LNCaP clone FGC (cell line): Measurements from ENCODE around the gene MAPRE2.

Experiments used
- DNase-seq: peaks from one replicate; pipeline ENCODE4 v3.0.0-alpha.2; 2011; ENCODE audit warnings: low read depth
- H3K4me3 ChIP-seq: 2 replicates; pipeline ENCODE4 v1.5.1; 2011; ENCODE audit warnings: mild to moderate bottlenecking, low read depth, low read length, control low read depth
- TF ChIP-seq, protein P1 (sequence below): IDR thresholded peaks from 2 replicates; pipeline ENCODE4 v1.5.1; 2012; ENCODE audit warnings: mild to moderate bottlenecking; ENCODE audit not compliant: control insufficient read depth, insufficient read depth; ENCODE audit errors: extremely low read depth

MAPRE2 gene

DNA sequence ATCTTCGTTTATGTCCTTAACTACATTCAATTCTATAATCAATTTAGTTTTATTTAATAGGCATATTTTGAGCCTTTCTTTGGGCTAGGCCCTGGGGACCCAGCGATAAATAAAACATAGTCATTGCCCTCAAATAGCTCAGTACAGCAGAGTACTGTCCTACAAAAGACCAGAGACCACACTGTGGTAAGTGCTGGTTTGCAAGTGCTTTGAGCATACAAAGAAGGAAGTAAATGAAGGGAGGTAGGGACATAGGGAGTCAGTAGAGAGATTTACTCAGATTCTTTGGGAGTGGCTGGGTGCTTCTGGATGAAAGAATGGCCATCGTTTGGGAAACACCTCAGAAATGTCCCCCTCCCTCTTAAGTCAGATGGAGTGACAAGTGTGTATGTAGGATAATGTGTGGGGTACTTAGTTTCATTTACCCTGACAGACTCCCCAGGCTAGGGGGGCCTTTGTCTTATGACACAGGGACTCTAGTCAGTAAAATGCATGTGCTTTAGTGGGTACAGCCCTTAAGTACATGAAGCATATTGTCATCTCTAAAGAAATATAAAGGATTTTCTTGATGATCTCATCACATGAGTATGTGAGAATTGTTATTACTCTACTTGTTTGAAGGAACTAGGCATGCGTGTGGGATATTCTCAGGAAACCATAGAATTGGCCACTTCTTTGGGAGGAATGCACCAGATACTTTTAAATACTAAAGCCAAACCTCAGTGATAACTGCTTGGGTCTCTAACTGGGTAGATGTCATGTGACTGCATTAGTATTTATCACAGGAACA is 35.1 kb downstream of the MAPRE2 start:
- no peak overlapping the region for H3K4me3 ChIP-seq
- TF ChIP-seq, protein P1, sequence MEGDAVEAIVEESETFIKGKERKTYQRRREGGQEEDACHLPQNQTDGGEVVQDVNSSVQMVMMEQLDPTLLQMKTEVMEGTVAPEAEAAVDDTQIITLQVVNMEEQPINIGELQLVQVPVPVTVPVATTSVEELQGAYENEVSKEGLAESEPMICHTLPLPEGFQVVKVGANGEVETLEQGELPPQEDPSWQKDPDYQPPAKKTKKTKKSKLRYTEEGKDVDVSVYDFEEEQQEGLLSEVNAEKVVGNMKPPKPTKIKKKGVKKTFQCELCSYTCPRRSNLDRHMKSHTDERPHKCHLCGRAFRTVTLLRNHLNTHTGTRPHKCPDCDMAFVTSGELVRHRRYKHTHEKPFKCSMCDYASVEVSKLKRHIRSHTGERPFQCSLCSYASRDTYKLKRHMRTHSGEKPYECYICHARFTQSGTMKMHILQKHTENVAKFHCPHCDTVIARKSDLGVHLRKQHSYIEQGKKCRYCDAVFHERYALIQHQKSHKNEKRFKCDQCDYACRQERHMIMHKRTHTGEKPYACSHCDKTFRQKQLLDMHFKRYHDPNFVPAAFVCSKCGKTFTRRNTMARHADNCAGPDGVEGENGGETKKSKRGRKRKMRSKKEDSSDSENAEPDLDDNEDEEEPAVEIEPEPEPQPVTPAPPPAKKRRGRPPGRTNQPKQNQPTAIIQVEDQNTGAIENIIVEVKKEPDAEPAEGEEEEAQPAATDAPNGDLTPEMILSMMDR: no peak
- no peak for DNase-seq

DNA sequence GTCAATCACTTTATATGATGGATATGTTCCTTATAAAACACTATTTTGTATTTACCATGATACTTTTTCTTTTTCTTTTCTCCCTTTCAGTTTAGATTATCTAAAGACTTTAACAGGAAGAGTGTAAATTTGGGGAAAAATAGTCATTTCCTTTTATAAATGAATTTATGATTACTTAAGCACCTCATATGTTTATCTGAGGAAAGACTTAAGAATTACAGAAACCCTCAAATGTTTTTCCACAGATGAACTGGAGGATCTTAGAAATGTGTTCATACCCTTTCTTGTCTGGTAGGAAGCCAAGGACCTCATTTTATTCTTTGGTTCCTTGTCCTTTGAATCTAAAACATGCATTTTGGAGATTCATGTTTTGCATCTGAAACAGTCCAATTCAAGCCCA is 36.7 kb downstream of the MAPRE2 start:
- DNase-seq: no peak
- TF ChIP-seq, protein P1: no peak
- no peak overlapping the region for H3K4me3 ChIP-seq

DNA sequence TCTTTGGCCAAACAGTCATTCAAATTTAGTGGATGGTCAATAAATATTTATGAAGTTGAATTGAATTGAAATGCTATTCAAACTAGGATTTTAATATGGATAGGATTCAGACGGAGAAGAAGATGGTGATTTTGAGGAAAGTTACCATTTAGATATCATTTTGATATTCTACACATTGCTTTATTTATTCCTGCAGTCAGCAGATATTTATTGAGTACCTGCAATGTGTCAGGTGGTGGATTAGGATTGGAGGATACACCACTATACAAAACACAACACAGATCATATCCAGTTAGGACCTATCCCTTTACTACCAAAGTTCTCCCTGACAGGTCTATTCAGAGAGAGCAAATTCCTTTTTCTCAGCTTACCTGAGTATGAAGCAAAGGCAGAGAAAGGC is 38.8 kb downstream of the MAPRE2 start:
- DNase-seq: no peak
- TF ChIP-seq, protein P1: no peak
- no peak overlapping the region for H3K4me3 ChIP-seq

DNA sequence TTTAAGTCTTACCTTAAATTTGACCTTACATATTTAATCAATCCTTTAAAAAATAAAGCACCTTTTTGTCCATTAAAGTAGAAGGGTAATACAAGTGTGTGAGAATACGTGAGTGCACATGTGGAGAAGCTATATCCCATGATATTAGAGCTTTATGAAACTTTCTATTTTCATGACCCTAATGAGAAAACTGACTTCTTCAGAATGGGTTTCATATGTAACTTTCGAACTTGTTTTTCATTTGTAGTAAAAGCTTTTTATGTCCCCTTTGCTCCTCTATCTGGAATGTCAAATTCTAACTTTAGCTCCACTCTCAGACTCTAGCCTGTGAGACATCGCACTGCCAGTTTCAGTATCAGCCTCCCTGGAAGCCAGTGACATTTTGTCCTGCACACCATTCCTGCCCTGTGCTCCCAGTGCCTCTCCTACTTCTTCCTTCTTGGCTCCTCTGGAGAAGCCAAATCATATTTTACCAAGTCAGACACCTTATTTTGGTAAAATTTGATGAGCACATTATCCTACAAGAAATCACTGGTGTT is 42.0 kb downstream of the MAPRE2 start:
- H3K4me3 ChIP-seq: no peak overlapping the region
- TF ChIP-seq, protein P1: no peak
- no peak for DNase-seq

DNA sequence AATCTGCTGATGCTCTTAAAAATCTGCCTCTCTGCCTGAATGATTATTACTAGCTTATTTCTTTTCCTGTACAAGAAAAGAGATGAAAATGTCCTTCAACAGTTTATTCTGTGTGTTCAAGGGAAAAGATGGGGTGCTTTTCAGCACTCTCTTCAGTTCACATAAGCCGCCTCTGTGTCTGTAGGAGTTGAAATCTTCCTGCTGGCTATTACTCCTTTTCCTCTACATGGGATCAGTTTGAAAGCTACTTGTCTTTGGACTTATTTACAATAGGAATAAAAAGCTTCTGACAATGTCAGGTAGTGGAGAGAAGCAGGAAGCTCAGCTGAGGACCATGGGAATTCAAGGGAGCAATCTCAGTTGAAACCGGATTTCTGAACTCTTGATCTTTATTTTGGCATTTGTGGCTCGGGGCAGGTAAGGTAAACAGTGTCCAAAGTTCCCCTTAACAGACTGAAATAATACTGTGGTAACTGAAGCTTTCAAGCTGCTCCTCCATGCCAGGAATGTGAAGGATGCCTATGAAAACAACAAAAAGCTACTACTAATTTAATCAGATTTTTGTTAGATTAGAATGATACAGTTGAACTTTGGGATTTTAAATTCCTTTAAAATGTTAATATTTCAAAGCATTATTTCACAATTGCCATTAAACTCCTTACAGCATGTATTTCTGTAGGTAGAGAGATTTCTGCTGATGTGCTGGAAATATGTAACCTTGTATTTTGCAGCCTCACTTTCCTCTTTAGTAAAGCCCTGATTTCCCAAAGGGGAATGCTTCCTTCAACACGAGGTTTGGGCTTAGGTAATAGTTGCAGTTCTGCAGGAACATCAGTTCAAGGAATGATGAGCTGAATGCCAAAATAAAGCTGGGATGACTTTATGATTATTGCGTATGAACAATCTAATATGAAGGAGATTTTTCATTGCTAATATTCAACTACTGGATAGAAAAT is 43.6 kb downstream of the MAPRE2 start:
- no peak for DNase-seq
- TF ChIP-seq, protein P1: no peak
- H3K4me3 ChIP-seq: no peak overlapping the region

DNA sequence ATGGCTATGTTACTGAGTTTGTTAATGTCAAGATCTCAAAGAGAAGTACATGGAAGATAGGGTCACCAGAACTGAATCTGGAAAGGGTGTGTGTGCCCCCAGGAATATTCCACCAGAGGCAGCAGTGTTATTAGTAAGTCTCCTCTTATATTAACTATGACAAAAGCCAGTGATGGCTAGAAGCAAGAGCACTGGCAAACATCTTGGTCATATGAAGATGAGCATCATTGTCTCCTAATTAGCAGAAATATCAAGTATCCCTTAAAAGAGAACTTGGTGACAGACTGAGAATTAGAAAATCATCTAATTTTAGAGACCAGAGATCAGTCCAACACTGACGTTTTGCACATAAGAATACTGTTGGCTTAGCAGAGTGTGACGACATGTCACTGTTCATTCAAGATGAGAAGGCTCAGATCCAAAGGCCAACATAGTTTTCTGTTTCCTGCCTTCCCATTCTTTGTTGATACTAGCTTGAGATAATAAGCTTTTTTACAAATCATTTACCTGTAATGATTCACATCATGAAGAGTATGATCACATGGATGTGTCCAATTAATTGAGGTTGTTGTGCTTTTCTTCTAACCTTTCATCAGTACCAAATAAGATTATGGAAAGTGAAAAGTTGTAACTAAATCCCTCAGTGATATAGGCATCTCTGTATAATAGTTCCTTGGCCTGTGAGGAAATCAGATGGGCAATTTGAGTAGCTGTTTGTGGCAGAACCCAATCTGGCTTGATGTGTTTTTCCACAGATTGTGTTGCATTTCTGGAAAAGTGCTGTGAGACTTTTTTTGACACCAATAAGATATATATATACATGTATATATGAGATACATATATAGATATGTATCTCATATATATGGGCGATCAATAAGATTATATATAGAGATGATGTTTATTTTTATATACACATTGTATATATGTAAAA is 44.5 kb downstream of the MAPRE2 start:
- no peak for DNase-seq
- TF ChIP-seq, protein P1: no peak
- no peak overlapping the region for H3K4me3 ChIP-seq
